GM21447 (cell line): Measurements from ENCODE around the gene DENND5A.

Source experiments
- ATAC-seq: cut with Tn5 transposase; IDR thresholded peaks from one replicate; pipeline ENCODE4 v1.9.1; 2021; ENCODE audit not compliant: unreplicated experiment

The DENND5A gene

DNA sequence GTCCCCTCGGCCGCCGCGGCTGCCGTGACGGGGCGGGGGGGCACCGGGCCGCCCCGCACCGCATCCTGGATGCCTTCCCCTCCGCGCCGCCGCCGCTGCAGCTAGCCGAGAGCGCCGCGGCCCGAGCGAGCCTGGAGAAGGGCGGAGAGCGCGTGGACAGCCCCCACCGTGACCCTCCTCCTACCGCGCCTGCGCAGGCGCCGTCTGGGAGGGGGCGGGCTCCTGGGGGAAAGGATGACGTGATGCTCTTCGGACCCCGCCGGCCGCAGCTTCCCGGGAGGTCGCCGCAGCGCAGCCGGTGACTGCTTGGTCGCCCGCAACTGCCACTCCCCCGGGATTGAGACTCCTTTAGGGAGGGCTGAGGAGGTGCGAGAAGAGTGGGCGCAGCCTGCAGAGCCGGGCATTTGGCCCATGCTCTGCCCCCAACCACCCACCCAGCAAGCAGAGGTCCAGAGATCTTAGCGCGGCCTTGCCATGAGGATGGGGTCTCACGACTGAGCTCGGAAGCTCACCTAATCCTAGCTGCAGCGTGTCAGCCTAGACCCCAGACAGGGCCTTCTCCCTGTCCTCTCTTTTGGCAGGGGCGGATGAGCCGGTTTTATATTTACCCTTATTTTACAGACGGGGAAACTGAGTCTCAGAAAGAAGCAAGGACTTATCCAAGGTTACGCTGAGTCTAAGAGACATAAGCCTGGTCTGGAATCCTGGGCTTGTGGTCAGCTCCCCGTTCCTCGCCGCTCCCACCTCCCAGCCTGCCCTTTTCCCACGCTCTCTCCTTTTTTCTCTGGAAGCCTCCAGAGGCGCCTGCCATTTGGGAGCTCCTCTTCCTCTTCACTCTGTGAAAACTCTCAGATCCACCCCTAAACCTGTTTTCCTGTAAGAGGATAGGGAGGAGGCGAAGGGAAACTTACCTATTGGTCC lies at the start of gene DENND5A:
TSS of gene DENND5A (minus strand) at position 140 of the 921 bp plus-strand sequence. CDS start 281 bp downstream, outside the sequence.
- ATAC-seq, result peak; percentile 27

DNA sequence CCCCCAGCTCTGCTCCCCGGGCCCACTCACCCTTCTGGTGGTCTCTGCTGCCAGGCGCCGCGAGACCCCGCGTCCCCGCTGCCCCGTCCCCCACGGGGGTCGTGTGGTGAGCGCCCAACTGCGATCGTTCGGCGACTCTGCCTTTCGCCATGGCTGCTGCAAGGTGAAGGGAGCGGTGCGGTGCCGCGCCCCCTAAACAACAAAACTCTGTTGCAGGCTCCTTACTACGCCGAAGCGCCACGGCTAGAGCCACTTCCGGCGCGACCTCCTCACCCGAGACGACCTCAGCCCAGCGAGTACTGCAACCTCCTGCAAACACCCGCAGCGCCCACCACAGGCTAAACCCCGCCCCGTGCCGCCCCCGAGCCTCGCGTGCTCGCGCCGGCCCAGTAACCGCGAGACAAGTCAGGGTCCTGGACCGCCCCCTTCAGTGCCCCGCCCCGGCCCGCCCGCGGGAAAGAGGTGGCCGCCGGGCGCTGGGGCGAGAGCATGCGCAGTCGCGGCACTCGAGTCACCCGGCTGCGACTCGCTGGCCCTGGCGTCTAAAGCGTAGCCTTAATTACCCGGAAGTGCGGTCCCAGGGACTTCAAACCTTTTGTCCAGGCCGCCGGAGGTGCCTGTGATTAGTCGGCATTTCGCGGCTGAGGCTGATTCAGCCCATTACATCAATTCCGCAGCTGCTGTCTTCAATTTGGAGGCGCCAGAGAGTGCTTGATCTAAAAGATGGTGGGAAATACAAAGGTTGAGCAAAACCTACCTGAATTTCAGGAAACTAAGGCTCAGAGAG lies 49.3 kb upstream of the DENND5A start, which contains the start of gene TMEM41B:
TSS of gene TMEM41B (minus strand) at position 303 of the 787 bp plus-strand sequence. CDS start at position 151, 152 bp downstream.
- ATAC-seq, result peak; percentile 96

DNA sequence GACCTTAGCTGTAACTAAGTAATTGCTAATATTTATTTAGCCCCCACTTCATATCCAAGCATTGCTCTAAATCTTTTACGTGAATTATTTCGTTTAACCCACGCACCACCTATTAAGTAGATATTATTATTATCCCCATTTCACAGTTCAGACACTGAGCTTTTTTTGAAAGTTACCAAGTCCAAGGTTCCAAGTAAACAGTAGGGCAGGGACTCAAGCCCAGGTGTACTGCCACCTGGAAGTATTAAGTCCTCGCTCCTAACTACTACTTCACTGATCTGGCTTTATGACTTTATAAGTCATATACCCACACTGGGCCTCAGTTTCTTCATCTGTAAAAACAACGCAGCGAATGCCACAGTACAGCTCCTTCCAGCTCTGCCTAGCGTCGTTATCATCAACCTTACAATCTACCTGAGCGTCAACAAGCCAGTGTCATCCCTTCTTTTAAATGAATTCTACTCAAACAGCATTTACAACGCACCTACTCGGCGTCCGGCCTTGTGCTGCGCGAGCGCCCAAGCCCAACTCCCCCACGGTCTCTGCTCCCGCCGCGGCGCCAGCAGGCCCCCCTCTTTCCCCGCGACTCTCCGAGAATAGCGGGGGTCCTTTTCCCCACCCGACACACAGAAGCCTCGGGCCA lies 48.6 kb upstream of the DENND5A start:
- peak; percentile 15 for ATAC-seq

DNA sequence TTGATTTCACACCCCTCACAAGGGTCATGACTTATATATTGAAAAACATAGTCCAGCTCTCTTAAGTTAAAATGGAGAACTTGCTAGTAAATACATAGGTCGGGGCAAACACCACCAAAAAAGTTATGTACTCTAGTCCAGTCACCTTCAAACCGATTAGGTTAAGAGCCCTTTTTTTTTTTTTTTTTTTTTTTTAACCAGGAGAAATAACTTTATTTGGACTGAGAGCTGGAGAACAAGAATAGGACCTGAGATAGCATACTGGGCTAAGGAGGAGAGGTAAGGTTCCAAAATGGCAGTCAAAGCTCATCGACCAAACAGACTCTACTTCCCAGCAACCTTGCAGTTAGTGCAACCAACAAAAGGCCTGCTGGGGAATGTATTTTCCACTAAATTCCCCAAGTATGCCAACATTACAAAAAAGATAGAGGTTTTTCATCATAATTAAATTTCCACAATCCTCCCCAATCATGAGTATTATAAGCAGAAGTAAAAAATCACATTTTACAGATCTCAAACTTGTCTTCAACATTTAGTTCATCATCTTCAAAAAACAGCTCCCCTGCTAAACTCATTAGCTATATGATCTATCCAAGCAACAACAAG lies 45.4 kb upstream of the DENND5A start:
- ATAC-seq, result no peak

DNA sequence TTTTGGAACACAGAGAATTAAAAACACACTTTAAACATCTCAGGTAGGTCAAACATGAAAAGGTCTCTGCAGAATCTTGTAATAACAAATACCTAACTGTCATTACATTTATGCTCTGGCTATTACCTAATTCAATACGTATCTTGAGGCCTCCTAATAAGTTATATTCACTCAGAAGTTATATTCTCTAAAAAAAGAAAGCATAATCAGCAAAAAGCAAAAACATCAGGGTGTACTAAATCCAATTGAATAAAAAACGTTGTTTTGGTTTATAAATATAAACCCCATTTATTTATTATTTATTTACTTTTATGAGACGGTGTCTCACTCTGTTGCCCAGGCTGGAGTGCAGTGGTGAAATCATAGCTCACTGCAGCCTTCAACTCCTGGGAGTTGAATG lies 39.0 kb upstream of the DENND5A start:
- no peak for ATAC-seq

DNA sequence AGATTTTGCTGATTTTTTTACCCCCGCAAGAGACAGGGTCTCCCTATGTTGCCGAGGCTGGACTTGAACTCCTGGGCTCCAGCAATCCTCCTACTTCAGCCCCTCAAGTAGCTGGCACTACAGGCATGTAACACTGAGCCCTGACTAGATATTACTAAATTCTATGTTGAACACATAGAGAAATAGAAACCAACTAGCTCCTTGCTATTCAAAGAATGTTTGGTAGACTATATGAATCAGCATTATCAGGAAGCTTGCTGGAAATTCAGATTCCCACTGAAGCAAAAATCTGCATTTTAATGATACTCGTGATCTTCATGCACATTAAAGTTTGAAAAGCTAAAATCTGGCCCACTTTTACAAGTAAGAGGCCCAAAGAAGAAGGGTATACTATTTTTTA lies 37.3 kb upstream of the DENND5A start:
- ATAC-seq, result no peak

DNA sequence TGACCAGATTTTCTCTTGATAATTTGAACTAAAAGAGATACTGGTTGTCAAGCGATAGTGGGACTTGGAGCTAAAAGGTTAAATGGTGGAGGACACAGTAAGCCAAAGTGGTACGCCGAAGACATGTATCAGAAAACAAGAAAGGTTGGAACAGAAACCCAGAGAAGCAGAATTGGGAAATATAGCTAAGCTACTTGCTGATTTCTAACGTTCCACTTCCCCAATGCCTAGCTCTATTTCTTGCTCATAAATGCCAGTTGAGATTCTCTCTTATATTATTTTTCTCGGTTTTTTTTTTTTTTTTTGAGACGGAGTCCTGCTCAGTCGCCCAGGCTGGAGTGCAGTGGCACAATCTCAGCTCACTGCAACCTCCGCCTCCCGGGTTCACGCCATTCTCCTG lies 36.6 kb upstream of the DENND5A start:
- ATAC-seq, result no peak

DNA sequence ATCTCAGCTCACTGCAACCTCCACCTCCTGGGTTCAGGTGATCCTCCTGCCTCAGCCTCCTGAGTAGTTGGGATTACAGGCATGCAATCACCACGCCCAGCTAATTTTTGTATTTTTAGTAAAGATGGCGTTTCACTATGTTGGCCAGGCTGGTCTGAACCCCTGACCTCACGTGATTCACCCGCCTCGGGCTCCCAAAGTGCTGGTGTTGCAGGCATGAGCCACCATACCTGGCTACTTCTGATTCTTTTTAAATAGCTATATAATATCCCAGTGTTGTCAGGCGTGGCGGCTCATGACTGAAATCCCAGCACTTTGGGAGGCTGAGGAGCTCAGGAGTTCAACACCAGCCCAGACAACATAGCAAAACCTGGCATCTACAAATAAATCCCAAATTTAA lies 28.5 kb upstream of the DENND5A start:
- ATAC-seq, result no peak

DNA sequence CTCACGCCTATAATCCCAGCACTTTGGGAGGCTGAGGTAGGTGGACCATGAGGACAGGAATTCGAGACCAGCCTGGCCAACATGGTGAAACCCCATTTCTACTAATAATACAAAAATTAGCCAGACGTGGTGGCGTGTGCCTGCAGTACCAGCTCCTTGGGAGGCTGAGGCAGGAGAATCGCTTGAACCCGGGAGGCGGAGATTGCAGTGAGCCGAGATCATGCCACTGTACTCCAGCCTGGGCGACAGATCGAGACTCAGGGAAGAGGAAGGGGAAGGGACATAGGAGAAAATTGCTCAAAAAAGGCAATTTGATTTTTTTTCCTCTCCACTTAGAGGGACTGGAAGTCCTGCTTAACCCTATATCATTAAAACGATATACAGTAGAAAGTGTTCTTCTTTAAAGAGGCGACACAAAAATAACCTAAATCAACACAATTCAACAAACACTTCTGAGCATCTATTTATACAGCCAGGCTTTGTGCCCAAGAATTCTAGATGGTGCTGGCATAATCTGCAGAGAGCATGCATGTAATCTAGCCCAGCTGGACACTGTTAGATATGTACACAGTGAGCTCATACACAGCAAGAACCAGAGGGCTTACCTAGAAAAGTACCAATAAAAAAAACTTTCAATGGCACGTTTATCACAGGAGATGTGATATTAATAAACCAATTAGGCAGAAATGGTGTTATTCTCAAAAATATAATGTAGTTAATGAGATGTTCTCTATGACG lies 20.9 kb upstream of the DENND5A start:
- no peak for ATAC-seq

DNA sequence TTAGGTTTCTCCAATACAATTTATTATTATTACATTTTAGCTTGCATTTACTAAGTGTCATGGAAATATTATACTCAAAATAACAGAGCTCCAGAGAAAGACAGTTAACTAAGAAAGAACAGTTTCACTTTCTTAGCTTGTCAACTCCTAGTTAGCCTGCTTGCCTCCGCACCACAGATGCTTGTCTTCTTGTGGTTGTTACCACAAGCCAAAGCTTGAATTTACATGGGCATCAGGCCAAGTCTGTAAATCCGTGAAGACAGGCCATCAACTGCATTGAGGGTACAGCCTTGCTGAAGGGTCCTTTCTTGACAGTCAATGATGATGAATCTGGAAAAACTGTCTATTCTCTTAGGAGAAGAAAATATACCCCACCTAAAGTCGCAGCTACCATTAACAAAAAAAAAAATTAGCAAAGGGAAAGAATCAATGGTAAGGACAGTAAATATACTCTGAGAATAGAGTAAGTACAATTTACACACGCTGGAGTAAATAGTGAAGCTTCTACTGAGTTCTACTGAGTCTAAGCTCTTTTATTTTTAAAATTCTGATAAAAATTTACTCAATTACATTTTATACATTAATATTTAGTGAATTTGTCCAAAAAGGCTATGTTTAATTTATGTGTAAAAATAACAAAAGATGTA lies 15.6 kb upstream of the DENND5A start:
- peak; percentile 94 for ATAC-seq

DNA sequence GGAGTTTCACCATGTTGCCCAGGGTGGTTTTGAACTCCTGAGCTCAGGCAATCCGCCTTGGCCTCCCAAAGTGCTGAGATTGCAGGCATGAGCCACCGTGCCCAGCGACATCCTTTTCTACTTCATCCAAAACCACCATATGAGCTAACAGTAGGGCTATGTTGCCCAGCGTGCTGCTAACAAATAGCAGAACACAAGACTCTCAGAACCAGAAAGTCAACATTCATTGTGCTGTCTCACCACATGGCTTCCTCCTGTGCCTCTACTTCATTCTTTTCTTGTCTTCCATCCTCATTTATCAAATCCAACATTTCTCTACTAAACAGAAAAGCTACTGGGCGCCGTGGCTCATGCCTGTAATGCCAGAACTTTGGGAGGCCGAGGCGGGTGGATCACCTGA lies 12.0 kb upstream of the DENND5A start:
- ATAC-seq, result no peak

DNA sequence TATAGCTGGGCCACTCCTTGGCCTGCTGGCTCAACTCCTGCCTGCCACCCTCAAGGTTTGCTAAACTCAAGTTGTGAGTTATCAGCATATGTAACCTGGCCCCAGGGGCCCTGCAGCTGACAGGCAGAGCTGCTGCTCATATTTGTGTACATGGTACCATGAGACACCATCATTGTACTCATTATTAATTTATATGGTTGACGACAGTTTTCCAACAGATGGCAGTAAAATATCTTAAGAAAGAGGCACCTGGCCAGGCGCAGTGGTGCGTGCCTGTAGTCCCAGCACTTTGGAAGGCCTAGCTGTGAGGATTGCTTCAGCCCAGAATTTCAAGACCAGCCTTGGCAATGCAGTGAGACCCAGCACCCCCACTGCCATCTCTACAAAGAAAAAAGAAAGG lies 11.4 kb upstream of the DENND5A start:
- no peak for ATAC-seq

DNA sequence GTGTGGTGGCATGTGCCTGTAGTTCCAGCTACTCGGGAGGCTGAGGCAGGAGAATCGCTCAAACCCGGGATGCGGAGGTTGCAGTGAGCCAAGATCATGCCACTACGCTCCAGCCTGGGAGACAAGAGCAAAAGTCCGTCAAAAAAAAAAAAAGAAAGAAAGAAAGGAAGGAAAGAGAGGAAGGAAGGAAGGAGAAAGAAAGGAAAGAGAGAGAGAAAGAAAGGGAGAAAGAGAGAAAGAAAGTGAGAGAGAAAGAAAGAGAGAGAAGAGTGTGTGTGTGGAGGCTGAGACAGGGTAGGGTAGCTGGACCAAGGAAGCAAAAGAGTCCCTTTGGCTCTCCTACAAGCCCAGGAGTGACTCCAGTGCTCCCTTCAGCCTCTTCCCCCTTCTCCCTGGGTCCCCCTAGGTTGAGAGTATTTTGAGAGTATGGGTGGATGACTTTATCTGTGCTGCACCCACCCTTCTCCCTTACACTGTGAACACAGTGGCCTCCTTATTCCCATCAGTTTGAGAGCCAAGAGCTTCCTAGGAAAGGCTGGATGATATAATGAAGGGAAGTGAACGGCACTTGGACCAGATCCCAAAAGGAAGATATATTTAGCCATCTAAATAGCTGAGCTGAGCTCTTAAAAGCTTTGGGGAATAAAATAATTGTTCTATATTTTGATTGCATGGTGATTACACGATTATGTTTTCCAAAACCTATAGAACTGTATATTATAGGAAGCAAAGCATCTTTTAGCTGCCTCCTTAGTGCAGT lies 9.5 kb upstream of the DENND5A start:
- no peak for ATAC-seq

DNA sequence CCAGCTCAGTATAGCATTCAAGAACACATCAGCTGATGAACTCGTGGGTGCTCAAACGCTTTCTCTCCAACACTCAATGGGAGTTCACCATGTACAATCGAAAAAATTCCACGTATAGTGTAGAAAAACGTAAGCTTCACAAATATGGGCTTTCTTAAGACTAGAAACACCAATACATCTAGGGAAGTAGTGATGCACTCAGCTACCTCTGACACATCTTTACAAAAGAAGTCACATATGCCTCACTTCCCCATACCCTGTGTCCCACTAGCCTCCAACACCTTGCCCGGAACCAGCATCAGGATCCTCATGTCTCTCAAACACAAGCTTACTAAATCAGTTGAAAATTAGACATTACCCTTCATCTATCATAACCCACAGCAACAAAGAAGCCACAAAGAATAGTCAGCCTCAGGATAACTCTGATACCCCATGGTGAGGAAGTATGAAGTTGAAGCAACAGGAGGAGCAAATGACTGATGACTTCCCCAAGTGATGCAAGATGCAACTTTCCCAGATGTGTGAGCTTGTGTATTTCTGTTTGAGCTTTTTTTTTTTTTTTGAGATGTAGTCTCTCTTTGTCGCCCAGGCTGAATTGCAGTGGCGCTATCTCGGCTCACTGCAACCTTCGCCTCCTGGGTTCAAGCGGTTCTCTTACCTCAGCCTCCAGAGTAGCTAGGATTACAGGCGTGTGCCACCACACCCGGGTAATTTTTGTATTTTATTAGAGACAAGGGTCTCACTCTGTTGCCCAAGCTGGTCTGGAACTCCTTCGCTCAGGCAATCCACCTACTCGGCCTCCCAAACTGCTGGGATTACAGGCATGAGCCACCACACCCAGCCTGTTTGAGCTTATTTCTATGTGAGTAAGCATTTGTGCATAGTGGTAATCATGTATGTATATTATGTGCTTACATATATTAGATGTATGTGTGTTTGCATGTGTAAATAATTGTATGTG lies 8.5 kb upstream of the DENND5A start:
- ATAC-seq, result no peak

DNA sequence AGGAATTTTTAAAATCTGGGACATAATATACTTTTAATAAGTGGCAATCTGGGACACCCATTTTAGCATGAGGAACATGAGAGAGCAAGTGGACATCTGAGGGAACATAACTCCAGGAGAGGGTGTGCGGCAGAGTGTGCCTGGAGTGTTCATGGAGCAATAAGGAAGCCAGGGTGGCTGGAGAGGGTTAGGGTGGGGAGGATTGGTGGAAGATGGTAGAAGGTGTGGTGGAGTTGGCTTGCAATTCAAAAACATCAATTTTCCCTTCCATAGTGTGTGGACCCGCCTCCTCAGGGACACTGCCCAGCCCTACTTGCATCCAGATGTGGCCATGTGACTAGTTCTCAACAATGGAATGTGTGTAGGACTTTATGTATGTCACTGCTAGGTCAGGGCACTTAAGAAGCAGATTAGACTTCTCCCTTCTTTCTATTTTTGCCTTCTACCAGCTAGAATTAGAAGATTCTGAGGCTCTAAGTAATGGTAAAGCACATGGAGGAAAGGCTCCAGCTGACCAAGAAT lies 4.4 kb upstream of the DENND5A start:
- ATAC-seq, result no peak

DNA sequence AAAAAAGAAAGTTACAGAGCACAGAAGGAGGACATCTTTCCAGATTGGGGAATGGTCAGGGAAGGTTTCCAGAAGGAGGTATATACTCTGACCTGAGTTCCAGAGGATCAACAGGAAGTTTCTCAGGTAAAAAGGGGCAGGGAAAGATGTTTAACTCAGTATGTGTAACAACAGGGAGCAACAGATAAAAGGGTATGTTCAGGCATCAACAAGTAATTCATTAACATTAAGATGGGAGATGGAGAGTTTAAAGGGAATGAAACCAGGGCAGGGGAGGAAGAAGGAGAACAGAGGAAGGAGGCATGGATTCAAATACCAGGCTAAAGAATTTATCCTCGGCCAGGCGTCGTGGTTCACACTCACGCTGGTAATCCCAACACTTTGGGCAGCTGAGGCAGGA lies 2.5 kb upstream of the DENND5A start:
- ATAC-seq, result no peak

DNA sequence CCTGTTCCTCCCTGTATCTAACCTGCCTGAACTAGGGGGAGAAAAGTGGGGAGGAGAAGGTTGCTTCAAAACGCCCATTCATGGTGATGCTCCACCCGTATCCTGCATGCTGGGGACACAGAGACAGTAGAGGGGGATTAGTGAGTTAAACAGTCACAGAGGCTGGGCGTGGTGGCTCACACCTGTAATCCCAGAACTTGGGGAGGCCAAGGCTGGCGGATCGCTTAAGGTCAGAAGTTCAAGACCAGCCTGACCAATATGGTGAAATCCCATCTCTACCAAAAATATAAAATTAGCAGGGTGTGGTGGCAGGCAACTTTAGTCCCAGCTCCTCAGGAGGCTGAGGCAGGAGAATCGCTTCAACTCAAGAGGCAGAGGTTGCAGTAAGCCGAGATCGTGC lies 1.8 kb upstream of the DENND5A start:
- no peak for ATAC-seq
